Liver (tissue), 3 donors: Measurements from ENCODE around the gene PRCD.

Experiments
- EGR1 ChIP-seq, 2 donors: IDR thresholded peaks; 2 replicates each; pipeline ENCODE4 v1.6.1; 2016 to 2018; ENCODE audit warnings: antibody characterized with exemption in 2 of 2, low read depth in 2 of 2
- FOXA1 ChIP-seq: IDR thresholded peaks from 2 replicates; pipeline ENCODE4 v1.6.1; 2016; ENCODE audit warnings: antibody characterized with exemption
- GABPA ChIP-seq, 2 donors: IDR thresholded peaks in 1 of 2; conservative IDR thresholded peaks in 1 of 2; 2 replicates each; pipeline ENCODE4 v1.6.1; 2016; ENCODE audit warnings: antibody characterized with exemption in 2 of 2, mild to moderate bottlenecking in 1 of 2, moderate library complexity in 1 of 2
- JUND ChIP-seq, 2 donors: IDR thresholded peaks; 2 replicates each; pipeline ENCODE4 v1.6.1; 2016; ENCODE audit warnings: antibody characterized with exemption in 2 of 2
- MAX ChIP-seq: IDR thresholded peaks from 2 replicates; pipeline ENCODE4 v1.6.1; 2016; ENCODE audit warnings: antibody characterized with exemption
- NR2F2 ChIP-seq: IDR thresholded peaks from 2 replicates; pipeline ENCODE4 v1.6.1; 2016; ENCODE audit warnings: antibody characterized with exemption
- RAD21 ChIP-seq, 2 donors: IDR thresholded peaks; 2 replicates each; pipeline ENCODE4 v1.6.1; 2016; ENCODE audit warnings: antibody characterized with exemption in 2 of 2, mild to moderate bottlenecking in 2 of 2
- TAF1 ChIP-seq: conservative IDR thresholded peaks from 2 replicates; pipeline ENCODE4 v1.6.1; 2016; ENCODE audit warnings: antibody characterized with exemption, mild to moderate bottlenecking
- YY1 ChIP-seq: IDR thresholded peaks from 2 replicates; pipeline ENCODE4 v1.6.1; 2016; ENCODE audit warnings: antibody characterized with exemption, mild to moderate bottlenecking
- TF ChIP-seq, protein P1 (sequence below): fragments of 150-350 bp; IDR thresholded peaks from 2 replicates; pipeline ENCODE4 v1.5.1; 2017; ENCODE audit warnings: improper control_type of control experiment, low read depth, low read length; ENCODE audit not compliant: missing input control
- TF ChIP-seq, protein P2 (sequence below): IDR thresholded peaks from 2 replicates; pipeline ENCODE4 v1.6.1; 2016; ENCODE audit warnings: antibody characterized with exemption, mild to moderate bottlenecking
- donor health status: healthy.
- donor health status: healthy.

DNA sequence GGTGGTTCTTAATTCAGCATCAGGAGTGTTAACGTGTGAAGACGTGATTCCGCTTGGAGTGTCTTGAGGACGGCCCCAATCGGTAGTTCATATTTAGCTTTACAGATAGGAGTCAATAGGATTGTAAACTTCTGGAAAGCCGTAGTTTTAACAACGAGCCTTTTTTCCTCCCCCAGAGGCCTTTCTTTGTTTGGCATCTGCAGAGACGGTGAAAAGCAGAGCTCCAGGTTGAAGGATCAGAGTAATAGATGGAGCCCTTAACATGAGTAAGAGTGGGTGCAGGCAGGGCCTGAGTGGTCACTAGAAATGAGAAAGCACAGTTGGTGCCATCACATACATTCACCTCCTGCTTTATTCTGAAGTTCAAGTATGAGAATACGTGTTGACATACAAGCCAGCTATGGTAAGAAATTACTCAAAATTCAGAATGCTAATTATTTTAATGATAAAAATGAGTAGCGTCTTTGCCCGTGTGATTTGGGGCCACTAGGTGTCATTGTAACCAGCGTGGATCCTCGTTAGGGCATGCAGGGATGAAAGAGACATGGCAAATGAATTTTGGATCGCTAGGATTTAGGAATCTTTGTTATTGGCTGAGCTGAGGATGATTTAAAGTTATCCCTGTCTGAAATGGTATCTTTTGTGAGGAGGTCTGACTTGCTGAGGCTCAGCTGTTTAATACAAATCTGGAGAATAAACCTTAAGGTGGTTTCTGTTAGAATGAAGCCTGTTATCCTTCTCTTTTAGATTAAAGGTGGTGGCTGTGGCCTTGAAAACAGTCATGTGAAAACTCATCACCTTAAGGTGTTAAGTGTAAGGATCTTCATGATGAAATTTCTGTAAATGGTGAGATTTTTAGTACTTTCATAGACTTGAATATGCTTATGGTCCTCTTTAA, 18.6 kb downstream of the PRCD start:
- TF ChIP-seq MAX (no peak), JUND (IDR thresholded peaks at IDR 0.05) (no peak), RAD21 (IDR thresholded peaks at IDR 0.05) (peak; percentile 81 to 83), FOXA1 (no peak), TAF1 (no peak), NR2F2 (no peak), GABPA (IDR thresholded peaks at IDR 0.05 in 1 of 2, conservative IDR thresholded peaks at IDR 0.05 in 1 of 2) (no peak), YY1 (no peak), EGR1 (IDR thresholded peaks at IDR 0.05; ENCODE audit: low read depth in 2 of 2) (no peak)
- TF ChIP-seq, protein P1, sequence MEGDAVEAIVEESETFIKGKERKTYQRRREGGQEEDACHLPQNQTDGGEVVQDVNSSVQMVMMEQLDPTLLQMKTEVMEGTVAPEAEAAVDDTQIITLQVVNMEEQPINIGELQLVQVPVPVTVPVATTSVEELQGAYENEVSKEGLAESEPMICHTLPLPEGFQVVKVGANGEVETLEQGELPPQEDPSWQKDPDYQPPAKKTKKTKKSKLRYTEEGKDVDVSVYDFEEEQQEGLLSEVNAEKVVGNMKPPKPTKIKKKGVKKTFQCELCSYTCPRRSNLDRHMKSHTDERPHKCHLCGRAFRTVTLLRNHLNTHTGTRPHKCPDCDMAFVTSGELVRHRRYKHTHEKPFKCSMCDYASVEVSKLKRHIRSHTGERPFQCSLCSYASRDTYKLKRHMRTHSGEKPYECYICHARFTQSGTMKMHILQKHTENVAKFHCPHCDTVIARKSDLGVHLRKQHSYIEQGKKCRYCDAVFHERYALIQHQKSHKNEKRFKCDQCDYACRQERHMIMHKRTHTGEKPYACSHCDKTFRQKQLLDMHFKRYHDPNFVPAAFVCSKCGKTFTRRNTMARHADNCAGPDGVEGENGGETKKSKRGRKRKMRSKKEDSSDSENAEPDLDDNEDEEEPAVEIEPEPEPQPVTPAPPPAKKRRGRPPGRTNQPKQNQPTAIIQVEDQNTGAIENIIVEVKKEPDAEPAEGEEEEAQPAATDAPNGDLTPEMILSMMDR: peak; percentile 49
- TF ChIP-seq, protein P2, sequence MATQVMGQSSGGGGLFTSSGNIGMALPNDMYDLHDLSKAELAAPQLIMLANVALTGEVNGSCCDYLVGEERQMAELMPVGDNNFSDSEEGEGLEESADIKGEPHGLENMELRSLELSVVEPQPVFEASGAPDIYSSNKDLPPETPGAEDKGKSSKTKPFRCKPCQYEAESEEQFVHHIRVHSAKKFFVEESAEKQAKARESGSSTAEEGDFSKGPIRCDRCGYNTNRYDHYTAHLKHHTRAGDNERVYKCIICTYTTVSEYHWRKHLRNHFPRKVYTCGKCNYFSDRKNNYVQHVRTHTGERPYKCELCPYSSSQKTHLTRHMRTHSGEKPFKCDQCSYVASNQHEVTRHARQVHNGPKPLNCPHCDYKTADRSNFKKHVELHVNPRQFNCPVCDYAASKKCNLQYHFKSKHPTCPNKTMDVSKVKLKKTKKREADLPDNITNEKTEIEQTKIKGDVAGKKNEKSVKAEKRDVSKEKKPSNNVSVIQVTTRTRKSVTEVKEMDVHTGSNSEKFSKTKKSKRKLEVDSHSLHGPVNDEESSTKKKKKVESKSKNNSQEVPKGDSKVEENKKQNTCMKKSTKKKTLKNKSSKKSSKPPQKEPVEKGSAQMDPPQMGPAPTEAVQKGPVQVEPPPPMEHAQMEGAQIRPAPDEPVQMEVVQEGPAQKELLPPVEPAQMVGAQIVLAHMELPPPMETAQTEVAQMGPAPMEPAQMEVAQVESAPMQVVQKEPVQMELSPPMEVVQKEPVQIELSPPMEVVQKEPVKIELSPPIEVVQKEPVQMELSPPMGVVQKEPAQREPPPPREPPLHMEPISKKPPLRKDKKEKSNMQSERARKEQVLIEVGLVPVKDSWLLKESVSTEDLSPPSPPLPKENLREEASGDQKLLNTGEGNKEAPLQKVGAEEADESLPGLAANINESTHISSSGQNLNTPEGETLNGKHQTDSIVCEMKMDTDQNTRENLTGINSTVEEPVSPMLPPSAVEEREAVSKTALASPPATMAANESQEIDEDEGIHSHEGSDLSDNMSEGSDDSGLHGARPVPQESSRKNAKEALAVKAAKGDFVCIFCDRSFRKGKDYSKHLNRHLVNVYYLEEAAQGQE: no peak
